Osteocyte (in vitro differentiated cells): ENCODE results near the gene MRPL52. TPM values are rescaled to one million over a fixed set of nuclear protein-coding genes. Genes with fewer than 3 reads are reported as not detected.

Source experiments
- DNase-seq: peaks from one replicate; pipeline ENCODE4 v3.0.0; 2021; ENCODE audit warnings: mixed read lengths; ENCODE audit not compliant: unreplicated experiment; ENCODE audit errors: extremely low spot score
- H3K27ac Mint-ChIP-seq: one replicate; pipeline ENCODE4 v1.8.0; 2021; ENCODE audit warnings: mild to moderate bottlenecking, mixed read lengths; ENCODE audit not compliant: unreplicated experiment
- H3K27me3 Mint-ChIP-seq: one replicate; pipeline ENCODE4 v1.8.0; 2021; ENCODE audit warnings: mixed read lengths; ENCODE audit not compliant: unreplicated experiment
- H3K36me3 Mint-ChIP-seq: one replicate; pipeline ENCODE4 v1.8.0; 2021; ENCODE audit warnings: mixed read lengths; ENCODE audit not compliant: unreplicated experiment
- H3K4me1 Mint-ChIP-seq: one replicate; pipeline ENCODE4 v1.8.0; 2021; ENCODE audit warnings: mixed read lengths; ENCODE audit not compliant: unreplicated experiment
- H3K4me3 Mint-ChIP-seq: one replicate; pipeline ENCODE4 v1.8.0; 2021; ENCODE audit warnings: mild to moderate bottlenecking, moderate library complexity, mixed read lengths; ENCODE audit not compliant: unreplicated experiment
- H3K9me3 Mint-ChIP-seq: one replicate; pipeline ENCODE4 v1.8.0; 2021; ENCODE audit warnings: mixed read lengths; ENCODE audit not compliant: unreplicated experiment
- CTCF ChIP-seq: fragments of 200-600 bp; sonication (generic); IDR thresholded peaks from 2 replicates; pipeline ENCODE4 v1.5.0; 2021; ENCODE audit warnings: antibody characterized with exemption, mild to moderate bottlenecking, moderate library complexity
- total RNA-seq: library from RNA; stranded (reverse); gene quantifications from 2 replicates; pipeline ENCODE4 v1.2.1, GENCODE V29; 2021

Gene MRPL52
- total RNA-seq, 1 donor from 2014 or later = 74.7 TPM

DNA sequence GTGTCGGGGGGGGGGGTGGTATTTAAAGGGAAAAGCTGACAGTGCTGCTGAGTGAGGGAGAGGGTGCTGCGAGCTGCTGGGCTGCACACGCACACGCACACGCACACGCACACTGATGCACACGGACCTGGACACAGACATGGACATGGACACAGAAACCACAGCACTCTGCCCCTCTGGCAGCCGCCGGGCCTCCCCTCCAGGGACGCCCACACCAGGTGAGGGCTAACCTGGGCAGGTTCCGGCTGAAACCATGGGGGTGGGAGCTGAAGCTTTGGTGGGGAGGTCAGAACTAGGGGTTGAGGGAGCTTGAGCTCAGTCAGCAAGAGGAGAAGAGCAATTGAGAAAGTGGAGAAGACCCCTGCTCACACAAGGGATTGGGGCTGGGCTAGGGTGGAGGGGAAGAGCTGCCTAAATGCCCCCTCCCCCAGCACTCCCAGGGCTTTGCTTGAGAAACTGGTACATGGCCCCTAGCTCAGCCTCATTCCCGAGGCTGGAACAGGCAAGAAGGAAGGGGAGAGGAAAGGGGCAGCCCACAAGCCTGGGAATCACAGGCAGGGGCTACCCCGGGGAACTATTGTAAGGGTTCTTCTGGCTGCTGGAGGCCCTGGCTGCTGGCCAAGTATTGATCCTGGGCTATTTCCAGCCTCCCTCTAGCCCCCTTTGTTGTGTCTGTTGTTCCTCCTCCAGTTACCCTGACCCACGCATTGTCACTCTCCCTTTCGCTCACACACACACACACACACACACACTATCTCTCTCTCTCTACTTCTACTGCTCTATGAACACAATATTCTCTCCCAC is 53.7 kb downstream of the MRPL52 start, which contains the start of gene REM2:
TSS of gene REM2 (plus strand) at position 50 of the 804 bp plus-strand sequence. CDS start at position 116, 66 bp downstream.
- no peak for TF ChIP-seq CTCF
- no peaks in the 10 kb centered on the region for H3K27me3 Mint-ChIP-seq
- H3K27ac Mint-ChIP-seq = no peak within 1 kb of the TSS
- no peak within 1 kb of the TSS for H3K4me3 Mint-ChIP-seq
- no peaks in the 10 kb centered on the region for H3K9me3 Mint-ChIP-seq
- peaks cover 3% of the 10 kb centered on the region for H3K36me3 Mint-ChIP-seq
- no peak for DNase-seq
- peaks cover 18% of the 10 kb centered on the region for H3K4me1 Mint-ChIP-seq

- no peak overlapping the region for H3K4me3 Mint-ChIP-seq
- no peak overlapping the region for H3K27ac Mint-ChIP-seq
- H3K4me1 Mint-ChIP-seq = peaks cover 18% of the 10 kb centered on the region
- H3K36me3 Mint-ChIP-seq = no peaks in the 10 kb centered on the region
- H3K27me3 Mint-ChIP-seq = no peaks in the 10 kb centered on the region
- no peak for TF ChIP-seq CTCF
- H3K9me3 Mint-ChIP-seq = no peaks in the 10 kb centered on the region
- no peak for DNase-seq
These were observed 54.5 kb downstream of the MRPL52 start for GRCh38 chr14:22884076-22884737.

Other genes with a start within 250 kb of the MRPL52 start
- 220 and 223 TPM in 2 replicates for gene DAD1, start 240.7 kb upstream of the MRPL52 start, total RNA-seq
- gene ABHD4, start 231.6 kb upstream of the MRPL52 start, total RNA-seq = 74.1 and 87.3 TPM in 2 replicates
- not detected in 2 replicates for gene OR6J1, start 185.5 kb upstream of the MRPL52 start, total RNA-seq
- 114 and 122 TPM in 2 replicates for gene OXA1L, start 63.2 kb upstream of the MRPL52 start, total RNA-seq
- gene SLC7A7, start 14.5 kb upstream of the MRPL52 start, total RNA-seq = 1.2 and 1.6 TPM in 2 replicates
- 490 and 518 TPM in 2 replicates for gene MMP14, start 6.7 kb downstream of the MRPL52 start, total RNA-seq
- 171 and 182 TPM in 2 replicates for gene LRP10, start 41.9 kb downstream of the MRPL52 start, total RNA-seq
- gene REM2, start 53.3 kb downstream of the MRPL52 start, total RNA-seq = 0.18 and 0.35 TPM in 2 replicates
- 89.4 and 93.3 TPM in 2 replicates for gene RBM23, start 89.3 kb downstream of the MRPL52 start, total RNA-seq
- 58.4 and 68.4 TPM in 2 replicates for gene PRMT5, start 99.5 kb downstream of the MRPL52 start, total RNA-seq
- gene HAUS4, start 127.2 kb downstream of the MRPL52 start, total RNA-seq = 39.9 and 40.9 TPM in 2 replicates
- gene AJUBA, start 152.7 kb downstream of the MRPL52 start, total RNA-seq = 111 and 115 TPM in 2 replicates
- gene C14orf93, start 180.3 kb downstream of the MRPL52 start, total RNA-seq = 11.4 and 12.4 TPM in 2 replicates
- gene PSMB5, start 205.0 kb downstream of the MRPL52 start, total RNA-seq = 144 and 147 TPM in 2 replicates
- not detected in 2 replicates for gene PSMB11, start 212.3 kb downstream of the MRPL52 start, total RNA-seq
- gene CDH24, start 227.6 kb downstream of the MRPL52 start, total RNA-seq = 13.3 and 13.7 TPM in 2 replicates